RWPE2 (cell line): ENCODE results near the gene CCSER1.

Experiments
- ATAC-seq: fragments of 200-7000 bp; cut with Tn5 transposase; 3 replicates; pipeline ENCODE4 v1.9.1; 2021; ENCODE audit warnings: low read depth
- DNase-seq: peaks from one replicate; pipeline ENCODE4 v3.0.0-alpha.2; 2020; ENCODE audit warnings: low spot score
- H3K27ac ChIP-seq: fragments of 450-650 bp; 2 replicates; pipeline ENCODE4 v1.5.1; 2017; ENCODE audit warnings: mild to moderate bottlenecking; ENCODE audit not compliant: poor library complexity, severe bottlenecking
- H3K27me3 ChIP-seq: fragments of 250-450 bp; sonication (Bioruptor Pico); 2 replicates; pipeline ENCODE4 v1.5.1; 2021; ENCODE audit warnings: mild to moderate bottlenecking, moderate library complexity; ENCODE audit not compliant: insufficient read depth, poor library complexity, severe bottlenecking
- H3K36me3 ChIP-seq: fragments of 250-450 bp; sonication (Bioruptor Pico); 2 replicates; pipeline ENCODE4 v1.5.1; 2020; ENCODE audit warnings: low read depth, mild to moderate bottlenecking, moderate library complexity
- H3K4me1 ChIP-seq: fragments of 250-450 bp; sonication (Bioruptor Pico); 2 replicates; pipeline ENCODE4 v1.5.1; 2021; ENCODE audit warnings: mild to moderate bottlenecking, moderate library complexity; ENCODE audit not compliant: insufficient read depth, poor library complexity, severe bottlenecking
- H3K4me3 ChIP-seq: fragments of 250-450 bp; sonication (Bioruptor Pico); 2 replicates; pipeline ENCODE4 v1.5.1; 2021; ENCODE audit warnings: mild to moderate bottlenecking, moderate library complexity; ENCODE audit not compliant: severe bottlenecking
- H3K9me3 ChIP-seq: fragments of 250-450 bp; sonication (Bioruptor Pico); 2 replicates; pipeline ENCODE4 v1.5.1; 2021; ENCODE audit warnings: mild to moderate bottlenecking, moderate library complexity; ENCODE audit not compliant: severe bottlenecking
- CTCF ChIP-seq: fragments of 450-650 bp; IDR thresholded peaks from one replicate; pipeline ENCODE4 v1.5.1; 2017; ENCODE audit warnings: mild to moderate bottlenecking, moderate library complexity; ENCODE audit not compliant: poor library complexity, severe bottlenecking

The CCSER1 gene

GRCh38 chr4:90760059-90760458 lies 632.9 kb downstream of the CCSER1 start:
- H3K27ac ChIP-seq: no peak overlapping the region
- no peaks in the 10 kb centered on the region for H3K27me3 ChIP-seq
- ATAC-seq (no peak), DNase-seq (no peak)
- H3K4me1 ChIP-seq: no peaks in the 10 kb centered on the region
- H3K36me3 ChIP-seq: no peaks in the 10 kb centered on the region
- TF ChIP-seq CTCF: no peak
- no peaks in the 10 kb centered on the region for H3K9me3 ChIP-seq
- H3K4me3 ChIP-seq: no peak overlapping the region

GRCh38 chr4:90766837-90767236 lies 639.6 kb downstream of the CCSER1 start:
- ATAC-seq (no peak), DNase-seq (no peak)
- Histone ChIP-seq H3K4me1 (no peaks in the 10 kb centered on the region), H3K36me3 (no peaks in the 10 kb centered on the region), H3K27ac (no peak overlapping the region), H3K9me3 (no peaks in the 10 kb centered on the region), H3K4me3 (no peak overlapping the region), H3K27me3 (no peaks in the 10 kb centered on the region)
- TF ChIP-seq CTCF: no peak

GRCh38 chr4:90769251-90769650 lies 642.1 kb downstream of the CCSER1 start:
- H3K27ac ChIP-seq: no peak overlapping the region
- ATAC-seq: no peak
- no peak overlapping the region for H3K4me3 ChIP-seq
- H3K9me3 ChIP-seq: no peaks in the 10 kb centered on the region
- TF ChIP-seq CTCF: no peak
- DNase-seq: no peak
- no peaks in the 10 kb centered on the region for H3K36me3 ChIP-seq
- H3K27me3 ChIP-seq: no peaks in the 10 kb centered on the region
- no peaks in the 10 kb centered on the region for H3K4me1 ChIP-seq

- H3K27ac ChIP-seq: no peak overlapping the region
- no peaks in the 10 kb centered on the region for H3K36me3 ChIP-seq
- no peaks in the 10 kb centered on the region for H3K27me3 ChIP-seq
- TF ChIP-seq CTCF: no peak
- DNase-seq (no peak), ATAC-seq (no peak)
- no peaks in the 10 kb centered on the region for H3K4me1 ChIP-seq
- no peak overlapping the region for H3K4me3 ChIP-seq
- no peaks in the 10 kb centered on the region for H3K9me3 ChIP-seq
Observed at GRCh38 chr4:90780193-90780592, 653.0 kb downstream of the CCSER1 start.

GRCh38 chr4:90786602-90787001 lies 659.4 kb downstream of the CCSER1 start:
- ATAC-seq: no peak

More at GRCh38 chr4:90786602-90787001, 659.4 kb downstream of the CCSER1 start:
- Histone ChIP-seq H3K4me3 (no peak overlapping the region), H3K9me3 (no peaks in the 10 kb centered on the region), H3K36me3 (no peaks in the 10 kb centered on the region), H3K4me1 (no peaks in the 10 kb centered on the region), H3K27me3 (no peaks in the 10 kb centered on the region), H3K27ac (no peak overlapping the region)
- TF ChIP-seq CTCF: no peak
- no peak for DNase-seq
